Osteocyte (in vitro differentiated cells): Measurements from ENCODE around the gene POR. TPM values are rescaled to one million over a fixed set of nuclear protein-coding genes. Genes with fewer than 3 reads are reported as not detected.
A peak's percentile ranks its signal among the peaks of the same experiment; 100 is the strongest.
"Not testable (repeated sequence)": the region's sequence is repeated elsewhere in the genome, so short reads cannot be mapped to it uniquely, and the experiment has no call there.

Source experiments
- DNase-seq: peaks from one replicate; pipeline ENCODE4 v3.0.0; 2021; ENCODE audit warnings: mixed read lengths; ENCODE audit not compliant: unreplicated experiment; ENCODE audit errors: extremely low spot score
- H3K27ac Mint-ChIP-seq: one replicate; pipeline ENCODE4 v1.8.0; 2021; ENCODE audit warnings: mild to moderate bottlenecking, mixed read lengths; ENCODE audit not compliant: unreplicated experiment
- H3K27me3 Mint-ChIP-seq: one replicate; pipeline ENCODE4 v1.8.0; 2021; ENCODE audit warnings: mixed read lengths; ENCODE audit not compliant: unreplicated experiment
- H3K36me3 Mint-ChIP-seq: one replicate; pipeline ENCODE4 v1.8.0; 2021; ENCODE audit warnings: mixed read lengths; ENCODE audit not compliant: unreplicated experiment
- H3K4me1 Mint-ChIP-seq: one replicate; pipeline ENCODE4 v1.8.0; 2021; ENCODE audit warnings: mixed read lengths; ENCODE audit not compliant: unreplicated experiment
- H3K4me3 Mint-ChIP-seq: one replicate; pipeline ENCODE4 v1.8.0; 2021; ENCODE audit warnings: mild to moderate bottlenecking, moderate library complexity, mixed read lengths; ENCODE audit not compliant: unreplicated experiment
- H3K9me3 Mint-ChIP-seq: one replicate; pipeline ENCODE4 v1.8.0; 2021; ENCODE audit warnings: mixed read lengths; ENCODE audit not compliant: unreplicated experiment
- total RNA-seq: library from RNA; stranded (reverse); gene quantifications from 2 replicates; pipeline ENCODE4 v1.2.1, GENCODE V29; 2021
- TF ChIP-seq, protein P1 (sequence below): fragments of 200-600 bp; sonication (generic); IDR thresholded peaks from 2 replicates; pipeline ENCODE4 v1.5.0; 2021; ENCODE audit warnings: antibody characterized with exemption, mild to moderate bottlenecking, moderate library complexity

Gene POR
- total RNA-seq, 1 donor from 2014 or later, result 62.1 TPM

- Mint-ChIP-seq H3K4me3 (no peak overlapping the region), H3K4me1 (peaks cover 7% of the 10 kb centered on the region), H3K9me3 (no peaks in the 10 kb centered on the region), H3K27me3 (peaks cover 5% of the 10 kb centered on the region), H3K36me3 (no peaks in the 10 kb centered on the region), H3K27ac (no peak overlapping the region)
- TF ChIP-seq, protein P1, sequence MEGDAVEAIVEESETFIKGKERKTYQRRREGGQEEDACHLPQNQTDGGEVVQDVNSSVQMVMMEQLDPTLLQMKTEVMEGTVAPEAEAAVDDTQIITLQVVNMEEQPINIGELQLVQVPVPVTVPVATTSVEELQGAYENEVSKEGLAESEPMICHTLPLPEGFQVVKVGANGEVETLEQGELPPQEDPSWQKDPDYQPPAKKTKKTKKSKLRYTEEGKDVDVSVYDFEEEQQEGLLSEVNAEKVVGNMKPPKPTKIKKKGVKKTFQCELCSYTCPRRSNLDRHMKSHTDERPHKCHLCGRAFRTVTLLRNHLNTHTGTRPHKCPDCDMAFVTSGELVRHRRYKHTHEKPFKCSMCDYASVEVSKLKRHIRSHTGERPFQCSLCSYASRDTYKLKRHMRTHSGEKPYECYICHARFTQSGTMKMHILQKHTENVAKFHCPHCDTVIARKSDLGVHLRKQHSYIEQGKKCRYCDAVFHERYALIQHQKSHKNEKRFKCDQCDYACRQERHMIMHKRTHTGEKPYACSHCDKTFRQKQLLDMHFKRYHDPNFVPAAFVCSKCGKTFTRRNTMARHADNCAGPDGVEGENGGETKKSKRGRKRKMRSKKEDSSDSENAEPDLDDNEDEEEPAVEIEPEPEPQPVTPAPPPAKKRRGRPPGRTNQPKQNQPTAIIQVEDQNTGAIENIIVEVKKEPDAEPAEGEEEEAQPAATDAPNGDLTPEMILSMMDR, result no peak
- DNase-seq, result no peak
Observed at GRCh38 chr7:75906991-75907667, 7.8 kb upstream of the POR start.

DNA sequence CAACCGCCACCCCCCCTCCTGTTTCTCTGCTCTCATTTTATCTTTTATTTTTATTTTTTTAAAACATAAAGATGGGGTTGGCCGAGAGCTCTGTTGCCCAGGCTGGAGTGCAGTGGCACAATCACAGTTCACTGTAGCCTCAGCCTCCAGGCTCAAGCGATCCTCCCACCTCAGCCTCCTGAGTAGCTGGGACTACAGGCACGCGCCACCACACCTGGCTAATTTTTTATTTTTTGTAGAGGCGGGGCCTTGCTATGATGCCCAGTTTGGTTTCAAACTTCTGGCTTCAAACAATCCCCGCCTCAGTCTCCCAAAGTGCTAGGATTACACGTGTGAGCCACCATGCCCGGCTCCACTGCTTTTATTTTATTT lies 7.3 kb upstream of the POR start:
- not testable (repeated sequence) for H3K36me3 Mint-ChIP-seq, H3K4me1 Mint-ChIP-seq, DNase-seq, H3K4me3 Mint-ChIP-seq, H3K27me3 Mint-ChIP-seq, H3K9me3 Mint-ChIP-seq, H3K27ac Mint-ChIP-seq

GRCh38 chr7:75909521-75910132 lies 5.3 kb upstream of the POR start:
- TF ChIP-seq, protein P1, result no peak
- H3K4me3 Mint-ChIP-seq, result no peak overlapping the region
- no peak for DNase-seq
- no peak overlapping the region for H3K27ac Mint-ChIP-seq
- no peaks in the 10 kb centered on the region for H3K9me3 Mint-ChIP-seq
- H3K4me1 Mint-ChIP-seq, result peaks cover 15% of the 10 kb centered on the region
- H3K27me3 Mint-ChIP-seq, result peaks cover 5% of the 10 kb centered on the region
- no peaks in the 10 kb centered on the region for H3K36me3 Mint-ChIP-seq

- H3K27me3 Mint-ChIP-seq, DNase-seq, H3K4me3 Mint-ChIP-seq, H3K27ac Mint-ChIP-seq, H3K36me3 Mint-ChIP-seq, H3K9me3 Mint-ChIP-seq: not testable (repeated sequence)
- H3K4me1 Mint-ChIP-seq, result peaks cover 15% of the 10 kb centered on the region
Observed at GRCh38 chr7:75911186-75911585, 3.8 kb upstream of the POR start.

DNA sequence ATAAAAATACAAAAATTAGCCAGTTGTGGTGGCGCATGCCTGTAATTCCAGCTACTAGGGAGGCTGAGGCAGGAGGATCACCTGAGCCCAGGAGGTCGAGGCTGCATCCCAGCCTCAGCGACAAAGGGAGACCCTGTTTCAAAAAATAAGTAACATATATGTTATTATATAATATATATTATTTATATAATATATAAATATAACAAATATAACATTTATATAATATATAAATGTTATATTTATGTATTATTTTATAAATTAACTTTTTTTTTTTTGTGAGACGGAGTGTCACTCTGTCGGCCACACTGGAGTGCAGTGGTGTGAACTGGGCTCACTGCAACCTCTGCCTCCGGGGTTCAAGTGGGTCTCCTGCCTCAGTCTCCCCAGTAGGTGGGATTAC lies 1.5 kb upstream of the POR start:
- TF ChIP-seq, protein P1, result no peak
- Mint-ChIP-seq H3K4me3 (peak overlapping the region; percentile 91), H3K4me1 (peaks cover 20% of the 10 kb centered on the region), H3K27ac (no peak overlapping the region), H3K9me3 (no peaks in the 10 kb centered on the region), H3K27me3 (peaks cover 5% of the 10 kb centered on the region), H3K36me3 (peaks cover under 1% of the 10 kb centered on the region)
- DNase-seq, result no peak

- no peak for DNase-seq
- TF ChIP-seq, protein P1, result no peak
- peaks cover 3% of the 10 kb centered on the region for H3K36me3 Mint-ChIP-seq
- peaks cover 20% of the 10 kb centered on the region for H3K4me1 Mint-ChIP-seq
- no peaks in the 10 kb centered on the region for H3K9me3 Mint-ChIP-seq
- H3K27ac Mint-ChIP-seq, result peak overlapping the region; percentile 92
- H3K27me3 Mint-ChIP-seq, result peaks cover 5% of the 10 kb centered on the region
- H3K4me3 Mint-ChIP-seq, result peak overlapping the region; percentile 91
Observed at GRCh38 chr7:75914169-75914654, 743 bp upstream of the POR start.
